Measurements from ENCODE around the gene NSL1.
"Not testable (repeated sequence)": the region's sequence is repeated elsewhere in the genome, so short reads cannot be mapped to it uniquely, and the experiment has no call there.

Gene NSL1

DNA sequence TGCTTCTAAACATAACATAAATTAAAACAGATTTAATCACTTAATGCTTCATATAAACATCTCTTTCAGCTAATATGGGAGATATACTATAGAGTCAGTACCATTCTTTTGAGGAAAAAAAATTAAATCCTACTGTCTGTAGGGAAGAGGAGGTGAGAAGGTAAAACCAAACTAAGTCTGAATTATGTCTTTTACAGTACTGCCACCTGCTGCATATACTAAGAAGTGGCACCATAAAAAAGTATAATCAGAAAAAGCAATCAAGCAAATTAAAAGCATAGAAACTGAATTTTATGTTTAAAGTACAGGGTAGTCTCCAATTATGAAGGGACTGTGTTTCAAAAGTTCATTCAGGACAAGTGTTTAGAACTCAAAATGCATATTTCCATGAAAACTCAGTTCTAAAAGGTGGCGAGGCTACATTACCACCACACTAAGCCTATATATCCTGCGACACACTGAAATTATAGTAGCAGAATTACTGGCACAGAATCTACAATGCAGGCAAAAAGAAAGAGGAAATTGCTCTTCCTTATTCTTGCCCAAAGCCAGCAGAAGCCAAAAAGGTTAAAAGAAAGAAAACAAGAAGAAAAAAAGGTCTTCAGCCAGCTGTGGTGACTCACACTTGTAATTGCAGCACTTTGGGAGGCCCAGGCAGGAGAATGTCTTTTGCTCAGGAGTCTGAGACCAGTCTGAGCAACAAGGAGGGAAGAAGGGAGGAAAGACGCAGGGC, 9.0 kb downstream of the NSL1 start:
- no peak for DNase-seq

DNA sequence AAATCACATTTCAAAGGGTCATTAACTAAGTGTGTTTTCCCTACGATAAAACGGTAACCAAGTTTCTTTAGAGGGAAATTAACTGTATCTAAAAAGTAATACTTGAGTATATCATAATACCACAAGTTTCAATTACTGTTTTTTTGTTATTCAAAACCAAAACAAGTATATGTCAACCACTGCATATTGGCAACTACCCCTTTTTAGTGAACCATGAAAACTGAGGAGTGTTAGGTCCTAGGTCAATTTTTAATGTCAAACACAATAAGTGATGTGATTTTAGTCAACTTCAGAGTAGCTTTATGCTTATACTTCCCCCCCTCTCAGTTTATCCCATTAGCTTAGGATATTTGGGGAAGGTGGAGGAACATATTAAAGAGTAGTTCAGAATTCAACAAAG, 10.4 kb downstream of the NSL1 start:
- DNase-seq, result no peak

GRCh38 chr1:212780759-212781158, 10.8 kb downstream of the NSL1 start:
- DNase-seq, result no peak

GRCh38 chr1:212779086-212779485, 12.5 kb downstream of the NSL1 start:
- DNase-seq, result not testable (repeated sequence)

- DNase-seq, result no peak
These were observed 14.4 kb downstream of the NSL1 start for GRCh38 chr1:212777151-212777550.

DNA sequence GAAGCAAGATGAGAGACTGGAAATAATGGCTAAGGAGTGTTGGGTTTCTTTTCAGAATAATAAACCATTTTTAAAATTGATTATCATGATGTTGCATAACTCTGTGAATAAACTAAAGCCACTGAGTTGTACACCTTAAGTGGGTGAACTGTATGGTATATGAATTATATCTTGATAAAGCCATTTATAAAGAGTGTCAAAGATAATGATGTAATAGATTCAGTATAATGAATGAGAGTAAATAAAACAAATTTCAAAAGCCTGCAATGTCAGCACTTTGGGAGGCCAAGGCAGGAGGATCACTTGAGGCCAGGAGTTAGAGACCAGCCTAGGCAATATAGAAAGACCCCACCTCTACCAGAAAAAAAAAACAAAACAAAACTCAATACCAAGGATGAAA, 16.3 kb downstream of the NSL1 start:
- no peak for DNase-seq

DNA sequence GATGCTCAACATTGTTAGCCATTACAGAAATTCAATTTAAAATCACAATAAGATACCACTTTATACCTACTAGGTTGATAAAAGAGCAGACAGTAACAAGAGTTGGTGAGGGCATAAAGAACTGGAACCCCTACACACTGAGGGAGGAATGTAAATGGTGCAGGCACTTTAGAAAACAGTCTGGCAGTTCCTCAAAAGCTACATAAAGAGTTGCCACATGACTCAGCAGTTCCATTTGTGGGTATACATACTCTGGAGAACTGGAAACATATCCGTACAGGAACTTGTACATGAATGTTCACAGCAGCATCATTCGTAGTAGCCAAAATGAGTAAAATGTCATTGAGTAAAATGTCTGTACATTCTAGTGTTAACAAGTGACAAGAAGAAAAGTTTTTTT, 17.0 kb downstream of the NSL1 start:
- no peak for DNase-seq

- DNase-seq, result no peak
These were observed 18.6 kb downstream of the NSL1 start for GRCh38 chr1:212773011-212773410.

GRCh38 chr1:212771341-212771740, 20.2 kb downstream of the NSL1 start:
- DNase-seq, result no peak

- no peak for DNase-seq
These were observed 22.0 kb downstream of the NSL1 start for GRCh38 chr1:212769459-212770167.

- not testable (repeated sequence) for DNase-seq
These were observed 24.8 kb downstream of the NSL1 start for GRCh38 chr1:212766825-212767224.

GRCh38 chr1:212764718-212765281, 26.8 kb downstream of the NSL1 start:
- not testable (repeated sequence) for DNase-seq

DNA sequence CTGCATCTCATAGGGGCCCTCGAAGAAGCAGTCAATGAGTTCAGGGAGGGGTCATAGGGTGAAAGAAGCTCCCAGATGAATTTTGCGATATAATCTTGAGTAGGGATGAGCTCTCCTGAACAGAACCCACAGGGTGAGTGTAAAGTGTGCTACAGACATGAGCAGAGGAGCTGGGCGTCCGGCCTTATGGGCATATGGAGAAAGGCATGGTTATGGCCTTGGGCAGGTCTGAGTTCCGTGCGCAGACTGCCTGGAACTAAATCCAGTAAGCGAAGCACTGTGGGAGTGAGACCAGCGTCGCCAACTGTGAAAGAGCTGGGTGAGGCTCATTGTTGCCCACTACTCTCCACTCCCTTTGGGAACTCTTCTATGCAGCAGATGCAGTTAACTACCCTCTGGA, 28.7 kb downstream of the NSL1 start:
- no peak for DNase-seq

GRCh38 chr1:212762234-212762633, 29.3 kb downstream of the NSL1 start:
- DNase-seq, result no peak

DNA sequence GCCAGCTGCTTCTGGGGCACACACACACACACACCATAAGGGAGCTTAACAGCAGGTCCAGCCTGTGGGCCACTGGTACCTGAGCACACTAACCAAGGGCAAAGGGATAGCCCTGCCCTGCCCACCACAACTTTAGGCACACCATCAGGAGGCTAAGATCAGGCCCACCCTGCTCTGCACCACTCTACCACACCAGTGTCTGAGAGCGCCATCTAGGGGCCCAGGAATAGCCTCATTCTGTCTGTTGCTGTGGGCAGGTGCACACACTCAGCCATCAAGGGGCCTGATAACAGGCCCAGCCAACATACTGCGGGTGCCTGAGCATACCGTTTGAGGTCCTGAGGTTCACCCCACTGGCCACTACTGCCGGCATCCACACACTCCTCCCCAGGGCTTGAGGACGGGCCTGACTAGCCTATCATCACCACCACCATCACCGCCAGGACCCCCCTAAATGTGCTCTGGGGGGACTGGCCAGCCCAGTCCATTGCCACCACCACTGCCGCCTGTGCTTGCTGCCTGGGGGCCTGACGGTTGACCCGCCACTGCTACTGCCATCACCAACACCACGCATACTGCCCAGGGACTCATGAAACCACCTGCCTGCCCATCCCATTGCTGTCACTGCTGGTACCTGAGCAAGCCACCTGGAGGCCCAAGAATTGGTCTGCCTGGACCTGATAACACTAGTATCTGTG, 31.3 kb downstream of the NSL1 start:
- DNase-seq, result no peak

DNA sequence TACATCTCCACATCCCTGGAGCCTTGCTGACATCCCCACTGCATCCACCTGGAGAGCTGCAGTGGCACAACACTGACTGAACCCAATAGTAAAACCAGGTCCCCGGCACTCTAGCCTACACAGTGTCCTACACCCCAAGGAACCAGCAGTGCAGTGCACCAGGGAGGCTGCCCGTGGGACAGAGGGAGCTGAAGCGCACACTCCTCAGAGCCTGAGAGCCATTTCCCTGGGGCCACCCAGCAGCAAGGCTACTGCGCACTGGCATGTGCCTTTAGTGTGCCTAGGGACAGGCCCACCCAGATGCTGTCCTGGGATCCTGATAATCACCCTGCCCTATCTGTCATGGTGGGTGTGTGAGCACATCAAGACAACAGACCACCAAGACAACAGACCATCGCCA, 31.9 kb downstream of the NSL1 start:
- no peak for DNase-seq

- no peak for DNase-seq
These were observed 36.9 kb downstream of the NSL1 start for GRCh38 chr1:212754680-212755079.

- DNase-seq, result no peak
These were observed 37.4 kb downstream of the NSL1 start for GRCh38 chr1:212754193-212754592.

- no peak for DNase-seq
These were observed 37.8 kb downstream of the NSL1 start for GRCh38 chr1:212753749-212754148.

GRCh38 chr1:212752934-212753497, 38.6 kb downstream of the NSL1 start:
- DNase-seq, result no peak

- DNase-seq, result no peak
These were observed 39.2 kb downstream of the NSL1 start for GRCh38 chr1:212752252-212752933.

GRCh38 chr1:212749821-212750535, 41.6 kb downstream of the NSL1 start:
- no peak for DNase-seq

Data from NCI-H1417 treated with DMSO at 0.1 percent for 48 hours (cell line).